HCT116 (cell line): ENCODE measurements around the gene TLR1. TPM values are rescaled to one million over a fixed set of nuclear protein-coding genes. Genes with fewer than 3 reads are reported as not detected.
"Not testable (repeated sequence)": the region's sequence is repeated elsewhere in the genome, so short reads cannot be mapped to it uniquely, and the experiment has no call there.

Source experiments
- ATAC-seq: fragments of 200-7000 bp; cut with Tn5 transposase; 2 replicates; pipeline ENCODE4 v1.9.1; 2020; ENCODE audit warnings: mild to moderate bottlenecking, moderate library complexity
- BruUV-seq: library from RNA; stranded (reverse); fragments of 400-500 nt; replicated peaks from 2 replicates; lab custom pipeline; 2021; lab: Mats Ljungman, UMichigan
- CTCF ChIA-PET: fragments of 300-600 bp; sonication (Branson Sonifier 250); formaldehyde crosslinking; loops from one replicate; lab custom pipeline; 2021; ENCODE audit warnings: antibody characterized with exemption; lab: Charles Lee
- POLR2A ChIA-PET: fragments of 300-600, 350-600 bp; sonication (Branson Sonifier 250); formaldehyde crosslinking; loops from one replicate; lab custom pipeline; 2021; ENCODE audit warnings: antibody characterized with exemption; lab: Charles Lee
- RAD21 ChIA-PET, 2 experiments: fragments of 300-600 bp; sonication (Branson Sonifier 250); formaldehyde crosslinking; loops; one replicate each; lab custom pipeline; 2023; ENCODE audit warnings: low total read pairs in 2 of 2; ENCODE audit not compliant: uncharacterized antibody in 2 of 2, unreplicated experiment in 2 of 2, low non-redundant PET in 1 of 2; lab: Charles Lee
- DNase-seq: peaks from one replicate; pipeline ENCODE4 v3.0.0-alpha.2; 2010; ENCODE audit warnings: low read depth, low spot score
- H2AFZ ChIP-seq: fragments of 200-600 bp; shearing (Covaris generic), sonication (generic); 2 replicates; pipeline ENCODE4 v1.6.1; 2017; ENCODE audit warnings: low read depth, mixed run types, mixed read lengths, antibody characterized with exemption, low read length; ENCODE audit not compliant: poor library complexity, severe bottlenecking
- H3K27ac ChIP-seq: 2 replicates; pipeline ENCODE4 v1.5.1; 2012; ENCODE audit warnings: low read depth, low read length
- H3K27me3 ChIP-seq: fragments of 200-600 bp; sonication (generic); 2 replicates; pipeline ENCODE4 v1.6.1; 2016; ENCODE audit warnings: mixed run types, low read length, mixed read lengths; ENCODE audit not compliant: insufficient read depth
- H3K36me3 ChIP-seq, 2 experiments: fragments of 200-500 bp in 1 of 2; fragments of 200-600 bp in 1 of 2; sonication (Bioruptor generic) in 1 of 2; sonication (generic) in 1 of 2; 2 replicates each; pipeline versions ENCODE4 v1.5.1 to v1.6.1; 2014 to 2016; ENCODE audit warnings: low read length in 2 of 2, inconsistent platforms in 1 of 2, mixed read lengths in 1 of 2, mixed run types in 1 of 2; ENCODE audit not compliant: insufficient read depth in 2 of 2, control insufficient read depth in 1 of 2
- H3K4me1 ChIP-seq, 2 experiments: fragments of 200-600 bp in 1 of 2; sonication (generic) in 1 of 2; 2 replicates each; pipeline versions ENCODE4 v1.5.1 to v1.6.1; 2012 to 2017; ENCODE audit warnings: low read length in 2 of 2, inconsistent platforms in 1 of 2, mild to moderate bottlenecking in 1 of 2, mixed read lengths in 1 of 2, mixed run types in 1 of 2, moderate library complexity in 1 of 2; ENCODE audit not compliant: insufficient read depth in 2 of 2, control insufficient read depth in 1 of 2
- H3K4me2 ChIP-seq: fragments of 200-600 bp; sonication (generic); 2 replicates; pipeline ENCODE4 v1.6.1; 2017; ENCODE audit warnings: mixed run types, low read length, mixed read lengths
- H3K4me3 ChIP-seq, 2 experiments: fragments of 200-600 bp in 1 of 2; sonication (generic) in 1 of 2; replicated peaks in 1 of 2; 2 replicates each; pipeline ENCODE4 v1.5.1; 2011 to 2016; ENCODE audit warnings: low read length in 2 of 2, control low read depth in 1 of 2, low read depth in 1 of 2, mild to moderate bottlenecking in 1 of 2, mixed read lengths in 1 of 2, mixed run types in 1 of 2
- H3K79me2 ChIP-seq: fragments of 200-600 bp; sonication (generic); 2 replicates; pipeline ENCODE4 v1.6.1; 2017; ENCODE audit warnings: mild to moderate bottlenecking, mixed run types, low read length, moderate library complexity, mixed read lengths; ENCODE audit not compliant: insufficient read depth
- H3K9ac ChIP-seq: fragments of 200-600 bp; sonication (generic); 2 replicates; pipeline ENCODE4 v1.6.1; 2016; ENCODE audit warnings: low read length, mixed read lengths
- H3K9me2 ChIP-seq: fragments of 200-600 bp; sonication (generic), shearing (Covaris generic); 2 replicates; pipeline ENCODE4 v1.6.1; 2017; ENCODE audit warnings: mixed run types, mild to moderate bottlenecking, moderate library complexity; ENCODE audit not compliant: insufficient read depth
- H3K9me3 ChIP-seq, 2 experiments: fragments of 200-500 bp in 1 of 2; fragments of 200-600 bp in 1 of 2; sonication (Bioruptor generic) in 1 of 2; sonication (generic) in 1 of 2; 2 replicates each; pipeline ENCODE4 v1.6.1; 2014 to 2017; ENCODE audit warnings: low read length in 2 of 2, mixed read lengths in 2 of 2, inconsistent platforms in 1 of 2, low read depth in 1 of 2, mild to moderate bottlenecking in 1 of 2, mixed run types in 1 of 2, moderate library complexity in 1 of 2; ENCODE audit not compliant: control insufficient read depth in 1 of 2, insufficient read depth in 1 of 2
- H4K20me1 ChIP-seq: fragments of 200-600 bp; sonication (generic), shearing (Covaris generic); 2 replicates; pipeline ENCODE4 v1.6.1; 2017; ENCODE audit warnings: mixed run types, mild to moderate bottlenecking, moderate library complexity; ENCODE audit not compliant: insufficient read depth
- POLR2AphosphoS5 ChIP-seq: IDR thresholded peaks from 2 replicates; pipeline ENCODE4 v1.6.1; 2011; ENCODE audit warnings: mild to moderate bottlenecking, low read depth, low read length, moderate library complexity
- REST ChIP-seq: IDR thresholded peaks from 2 replicates; pipeline ENCODE4 v1.6.1; 2012; ENCODE audit warnings: low read depth
- SRF ChIP-seq: IDR thresholded peaks from 2 replicates; pipeline ENCODE4 v1.6.1; 2012; ENCODE audit warnings: low read depth
- TCF7L2 ChIP-seq: IDR thresholded peaks from 2 replicates; pipeline ENCODE4 v1.7.0; 2011; ENCODE audit warnings: borderline replicate concordance, inconsistent platforms; ENCODE audit not compliant: insufficient read depth, insufficient read length; ENCODE audit errors: extremely low read depth
- ZNF274 ChIP-seq: fragments of 200-500 bp; sonication (Bioruptor generic); IDR thresholded peaks from 2 replicates; pipeline ENCODE4 v1.6.1; 2014; ENCODE audit warnings: mild to moderate bottlenecking, low read depth, low read length, inconsistent platforms
- intact Hi-C: fragments of 100-400 bp; cut with micrococcal nuclease; formaldehyde crosslinking; loops from 2 replicates; pipeline ENCODE4 v1.10.0; 2022
- total RNA-seq: library from RNA; stranded (reverse); gene quantifications from one replicate; pipeline ENCODE4 v1.2.1, GENCODE V29; 2021; ENCODE audit not compliant: unreplicated experiment

Gene TLR1
- total RNA-seq, 1 experiment from 2014 or later: 1.4 TPM

DNA sequence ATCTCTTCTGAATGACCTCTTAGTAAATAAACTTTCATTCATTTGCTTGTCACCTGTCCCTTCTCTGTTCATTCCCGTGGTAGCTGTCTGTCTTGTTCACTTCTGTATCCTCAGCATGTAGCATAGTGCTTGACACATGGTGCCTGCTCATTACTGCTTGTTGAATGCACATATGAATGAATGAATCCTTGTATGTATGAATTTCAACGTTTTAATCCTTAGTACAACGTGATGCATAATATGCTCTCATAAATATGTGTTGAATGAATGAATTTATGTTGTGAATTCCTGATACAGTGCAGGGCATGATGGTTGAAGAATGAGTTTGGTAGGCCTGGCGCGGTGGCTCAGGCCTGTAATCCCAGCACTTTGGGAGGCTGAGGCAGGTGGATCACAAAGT lies 24.8 kb downstream of the TLR1 start (continued):
- no peak for TF ChIP-seq REST
- TF ChIP-seq ZNF274: no peak
- TF ChIP-seq TCF7L2: no peak
- TF ChIP-seq SRF: no peak
- no peak for TF ChIP-seq POLR2AphosphoS5

- H3K9ac ChIP-seq, H4K20me1 ChIP-seq, POLR2A ChIA-PET, H3K27me3 ChIP-seq, CTCF ChIA-PET, H3K79me2 ChIP-seq, H2AFZ ChIP-seq, H3K4me1 ChIP-seq, H3K36me3 ChIP-seq, DNase-seq, H3K27ac ChIP-seq, H3K9me3 ChIP-seq, H3K4me2 ChIP-seq, BruUV-seq, intact Hi-C loops, RAD21 ChIA-PET, H3K9me2 ChIP-seq, H3K4me3 ChIP-seq, ATAC-seq: not testable (repeated sequence)
Measured at GRCh38 chr4:38777925-38778324, 26.7 kb downstream of the TLR1 start.
